A673 (cell line): ENCODE data around the gene PTPRK. TPM values are rescaled to one million over a fixed set of nuclear protein-coding genes. Genes with fewer than 3 reads are reported as not detected.

Experiments used
- BruUV-seq: library from RNA; stranded (reverse); fragments of 400-500 nt; replicated peaks from 2 replicates; lab custom pipeline; 2021; lab: Mats Ljungman, UMichigan
- CTCF ChIA-PET: fragments of 300-600 bp; sonication (Branson Sonifier 250); formaldehyde crosslinking; loops from one replicate; lab custom pipeline; 2022; ENCODE audit warnings: antibody characterized with exemption; lab: Charles Lee
- POLR2A ChIA-PET: fragments of 300-600 bp; sonication (Branson Sonifier 250); formaldehyde crosslinking; loops from one replicate; lab custom pipeline; 2022; ENCODE audit warnings: antibody characterized with exemption; ENCODE audit not compliant: low non-redundant PET; lab: Charles Lee
- DNase-seq: peaks from one replicate; pipeline ENCODE4 v3.0.0-alpha.2; 2015; ENCODE audit warnings: low spot score
- H3K27ac ChIP-seq: fragments of 200-600 bp; sonication (generic); 2 replicates; pipeline ENCODE4 v1.5.1; 2016; ENCODE audit warnings: mixed run types, low read depth, mild to moderate bottlenecking, mixed read lengths, antibody characterized with exemption, low read length; ENCODE audit not compliant: poor library complexity, severe bottlenecking
- H3K27me3 ChIP-seq: fragments of 200-600 bp; sonication (generic); replicated peaks from 2 replicates; pipeline ENCODE4 v1.6.1; 2017; ENCODE audit warnings: mixed run types, low read depth, mild to moderate bottlenecking, mixed read lengths, antibody characterized with exemption, low read length; ENCODE audit not compliant: insufficient read depth, poor library complexity
- H3K36me3 ChIP-seq: fragments of 200-600 bp; sonication (generic); 2 replicates; pipeline ENCODE4 v1.6.1; 2016; ENCODE audit warnings: mixed run types, mild to moderate bottlenecking, mixed read lengths, antibody characterized with exemption, low read length; ENCODE audit not compliant: insufficient read depth, poor library complexity, severe bottlenecking
- H3K4me1 ChIP-seq: fragments of 200-600 bp; sonication (generic); 2 replicates; pipeline ENCODE4 v1.6.1; 2017; ENCODE audit warnings: mixed run types, mild to moderate bottlenecking, mixed read lengths, antibody characterized with exemption, low read length; ENCODE audit not compliant: insufficient read depth, poor library complexity, severe bottlenecking
- H3K4me3 ChIP-seq: fragments of 200-600 bp; sonication (generic); 2 replicates; pipeline ENCODE4 v1.5.1; 2016; ENCODE audit warnings: low read depth, mixed run types, mild to moderate bottlenecking, mixed read lengths, low read length; ENCODE audit not compliant: poor library complexity, severe bottlenecking
- H3K9me3 ChIP-seq: fragments of 200-600 bp; sonication (generic); 2 replicates; pipeline ENCODE4 v1.6.1; 2016; ENCODE audit warnings: mixed run types, low read depth, mild to moderate bottlenecking, mixed read lengths, antibody characterized with exemption, low read length; ENCODE audit not compliant: poor library complexity, severe bottlenecking
- CTCF ChIP-seq: fragments of 300-800, 200-600 bp; sonication (generic); conservative IDR thresholded peaks from 2 replicates; pipeline ENCODE4 v1.5.1; 2017; ENCODE audit warnings: low read depth, mild to moderate bottlenecking, antibody characterized with exemption, low read length, moderate library complexity, mixed read lengths
- EZH2 ChIP-seq: fragments of 200-600 bp; sonication (generic); IDR thresholded peaks from 2 replicates; pipeline ENCODE4 v1.6.1; 2017; ENCODE audit warnings: borderline replicate concordance, low read depth, mild to moderate bottlenecking, mixed read lengths, antibody characterized with exemption, low read length; ENCODE audit not compliant: poor library complexity, severe bottlenecking
- intact Hi-C: fragments of 100-400 bp; cut with micrococcal nuclease; formaldehyde crosslinking; loops from one replicate; pipeline ENCODE4 v1.10.0; 2022; ENCODE audit not compliant: unreplicated experiment
- total RNA-seq: library from RNA; stranded (reverse); gene quantifications from 2 replicates; pipeline ENCODE4 v1.2.3, GENCODE V29; 2021

Gene PTPRK
- total RNA-seq, 1 experiment from 2014 or later = 77.3 TPM

- Histone ChIP-seq H3K4me3 (no peak overlapping the region), H3K4me1 (no peaks in the 10 kb centered on the region), H3K9me3 (no peaks in the 10 kb centered on the region), H3K27ac (no peak overlapping the region), H3K27me3 (no peaks in the 10 kb centered on the region), H3K36me3 (no peaks in the 10 kb centered on the region)
- no peak for DNase-seq
- POLR2A ChIA-PET = no interaction called here
- no TSS peak for BruUV-seq
- CTCF ChIA-PET = no interaction called here
- TF ChIP-seq CTCF = no peak
- TF ChIP-seq EZH2 = no peak
- intact Hi-C loops = no loop called here
Observed at GRCh38 chr6:127946388-127946787, 574.0 kb downstream of the PTPRK start.

- H3K27ac ChIP-seq = no peak overlapping the region
- H3K9me3 ChIP-seq = no peaks in the 10 kb centered on the region
- DNase-seq = no peak
- H3K27me3 ChIP-seq = no peaks in the 10 kb centered on the region
- H3K36me3 ChIP-seq = no peaks in the 10 kb centered on the region
- ChIA-PET POLR2A (no interaction called here), CTCF (no interaction called here)
- TF ChIP-seq EZH2 = no peak
- no peak for TF ChIP-seq CTCF
- H3K4me3 ChIP-seq = no peak overlapping the region
- no TSS peak for BruUV-seq
- intact Hi-C loops = no loop called here
- no peaks in the 10 kb centered on the region for H3K4me1 ChIP-seq
Observed at GRCh38 chr6:127945434-127946097, 574.8 kb downstream of the PTPRK start.

- H3K27me3 ChIP-seq = no peaks in the 10 kb centered on the region
- POLR2A ChIA-PET = no interaction called here
- no TSS peak for BruUV-seq
- TF ChIP-seq CTCF (no peak), EZH2 (no peak)
- no peak overlapping the region for H3K4me3 ChIP-seq
- H3K4me1 ChIP-seq = no peaks in the 10 kb centered on the region
- H3K9me3 ChIP-seq = no peaks in the 10 kb centered on the region
- intact Hi-C loops = no loop called here
- CTCF ChIA-PET = no interaction called here
- no peaks in the 10 kb centered on the region for H3K36me3 ChIP-seq
- no peak overlapping the region for H3K27ac ChIP-seq
- no peak for DNase-seq
Observed at GRCh38 chr6:127941228-127941627, 579.2 kb downstream of the PTPRK start.
